ENCODE measurements around the gene NBEAL1.
"Not testable (repeated sequence)": the region's sequence is repeated elsewhere in the genome, so short reads cannot be mapped to it uniquely, and the experiment has no call there.

The NBEAL1 gene

GRCh38 chr2:203014456-203015199 is at the start of gene NBEAL1:
TSS of gene NBEAL1 (plus strand) at chr2:203014875. CDS start at chr2:203016385, 1,510 bp downstream.
- FAIRE-seq: peak; percentile 99

- FAIRE-seq: no peak
Observed at GRCh38 chr2:202965810-202966460, 48.7 kb upstream of the NBEAL1 start.

GRCh38 chr2:202969404-202969803 is 45.3 kb upstream of the NBEAL1 start:
- not testable (repeated sequence) for FAIRE-seq

GRCh38 chr2:202976809-202977208 is 37.9 kb upstream of the NBEAL1 start:
- peak; percentile 55 for FAIRE-seq

GRCh38 chr2:202982779-202983491 is 31.7 kb upstream of the NBEAL1 start:
- peak; percentile 8 for FAIRE-seq

- FAIRE-seq: no peak
Observed at GRCh38 chr2:202989749-202990148, 24.9 kb upstream of the NBEAL1 start.

- no peak for FAIRE-seq
Observed at GRCh38 chr2:202990501-202990900, 24.2 kb upstream of the NBEAL1 start.

GRCh38 chr2:202997113-202997512 is 17.6 kb upstream of the NBEAL1 start:
- not testable (repeated sequence) for FAIRE-seq

GRCh38 chr2:203002054-203002821 is 12.4 kb upstream of the NBEAL1 start:
- FAIRE-seq: no peak

GRCh38 chr2:203003716-203004115 is 11.0 kb upstream of the NBEAL1 start:
- no peak for FAIRE-seq

GRCh38 chr2:203016716-203017115 is 2.0 kb downstream of the NBEAL1 start:
- FAIRE-seq: no peak

GRCh38 chr2:203018181-203018580 is 3.5 kb downstream of the NBEAL1 start:
- peak; percentile 82 for FAIRE-seq

GRCh38 chr2:203019142-203019541 is 4.5 kb downstream of the NBEAL1 start:
- no peak for FAIRE-seq

GRCh38 chr2:203021991-203022390 is 7.3 kb downstream of the NBEAL1 start:
- FAIRE-seq: no peak

GRCh38 chr2:203022751-203023150 is 8.1 kb downstream of the NBEAL1 start:
- FAIRE-seq: no peak

- FAIRE-seq: no peak
Observed at GRCh38 chr2:203025592-203025991, 10.9 kb downstream of the NBEAL1 start.

- no peak for FAIRE-seq
Observed at GRCh38 chr2:203030545-203030944, 15.9 kb downstream of the NBEAL1 start.

GRCh38 chr2:203030991-203031390 is 16.3 kb downstream of the NBEAL1 start:
- FAIRE-seq: no peak

- no peak for FAIRE-seq
Observed at GRCh38 chr2:203033395-203033794, 18.7 kb downstream of the NBEAL1 start.

GRCh38 chr2:203035879-203036470 is 21.3 kb downstream of the NBEAL1 start:
- FAIRE-seq: no peak

GRCh38 chr2:203037026-203037425 is 22.4 kb downstream of the NBEAL1 start:
- no peak for FAIRE-seq

- no peak for FAIRE-seq
Observed at GRCh38 chr2:203038586-203038985, 23.9 kb downstream of the NBEAL1 start.

- not testable (repeated sequence) for FAIRE-seq
Observed at GRCh38 chr2:203039211-203039610, 24.5 kb downstream of the NBEAL1 start.

Data from G401.6 (cell line).